HTERT RPE-1 (cell line): ENCODE measurements around the gene SLC17A7.

Experiments
- in situ Hi-C: fragments of 300-500 bp; cut with MboI; formaldehyde crosslinking; loops from 4 replicates; pipeline ENCODE4 v1.14.3; 2020; ENCODE audit warnings: low sequenced_read_pairs

SLC17A7 gene

DNA sequence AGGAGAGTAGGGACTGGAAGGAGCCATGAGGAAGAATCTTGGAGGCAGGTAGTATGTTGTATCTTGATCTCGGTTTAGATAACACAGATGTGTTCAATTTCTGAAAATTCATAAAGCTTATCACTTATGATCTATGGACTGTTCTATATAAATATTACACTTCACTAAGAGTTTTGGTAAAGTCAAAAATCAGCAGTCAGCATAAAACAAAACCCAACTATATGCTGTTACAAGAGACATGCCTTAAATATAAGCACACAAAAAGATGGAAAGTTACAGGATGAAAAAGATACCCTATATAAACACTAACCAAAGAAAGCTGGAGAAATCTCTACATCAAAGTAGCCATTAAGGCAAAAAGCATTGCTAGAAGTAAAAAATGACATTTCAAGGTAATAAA is 57.7 kb downstream of the SLC17A7 start:
- in situ Hi-C loops = no loop called here

DNA sequence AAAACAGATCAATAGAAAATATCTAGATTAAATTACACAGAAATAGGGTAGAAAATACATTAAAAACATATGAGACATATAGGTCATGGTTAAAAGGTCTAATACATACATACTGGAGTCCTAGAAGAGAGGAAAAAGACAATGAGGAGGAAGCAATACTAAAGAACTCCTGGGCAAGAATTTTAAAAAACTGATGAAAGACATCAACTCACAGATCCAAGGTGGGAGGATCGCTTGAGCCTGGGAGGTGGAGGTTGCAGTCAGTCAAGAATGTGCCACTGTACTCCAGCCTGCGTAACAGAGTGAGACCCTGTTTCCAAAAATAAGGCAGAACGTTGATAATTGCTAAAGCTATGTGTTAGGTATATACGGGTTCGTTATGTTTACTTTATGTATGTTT is 58.7 kb downstream of the SLC17A7 start:
- in situ Hi-C loops = no loop called here

DNA sequence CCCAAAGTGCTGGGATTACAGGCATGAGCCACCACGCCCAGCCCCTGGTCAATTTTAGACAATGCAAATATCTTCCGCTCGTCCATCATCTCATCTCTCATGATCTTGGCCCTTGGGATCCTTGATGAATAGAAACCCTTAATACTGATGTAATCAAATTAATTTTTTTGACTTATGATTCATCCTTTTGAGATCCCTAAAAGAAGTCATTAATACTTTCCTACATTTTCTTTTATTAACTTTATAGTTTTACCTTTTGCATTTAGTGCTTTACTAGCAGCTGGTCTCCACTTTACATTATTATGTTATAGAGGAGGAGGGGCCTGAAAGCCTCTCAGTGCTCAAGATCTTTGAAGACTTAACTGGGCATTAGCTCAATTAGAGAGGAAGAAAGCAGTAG is 60.9 kb downstream of the SLC17A7 start:
- in situ Hi-C loops = no loop called here
